Measurements from ENCODE around the gene MYRF. TPM values are rescaled to one million over a fixed set of nuclear protein-coding genes. Genes with fewer than 3 reads are reported as not detected.

Gene MYRF
- total RNA-seq, 1 donor from 2014 or later, result not detected

- H3K27me3 ChIP-seq, result no peaks in the 10 kb centered on the region
- no peaks in the 10 kb centered on the region for H3K9me3 ChIP-seq
- H3K4me3 ChIP-seq, result no peak overlapping the region
- TF ChIP-seq CTCF (IDR thresholded peaks at IDR 0.05), result no peak
- no peak for DNase-seq (ENCODE audit: low spot score in 2 of 2)
- peak overlapping the region; percentile 90 to 92 for H3K27ac ChIP-seq
- intact Hi-C loops (cut with DNase I), result no loop called here
- no peaks in the 10 kb centered on the region for H3K36me3 ChIP-seq
- H3K4me1 ChIP-seq, result peaks cover 2 to 63% of the 10 kb centered on the region in 2 donors
Observed at GRCh38 chr11:61832207-61832606, 79.8 kb downstream of the MYRF start.

GRCh38 chr11:61832754-61833153 lies 80.3 kb downstream of the MYRF start:
- Histone ChIP-seq H3K36me3 (no peaks in the 10 kb centered on the region), H3K27ac (peak overlapping the region; percentile 90 to 92), H3K4me1 (peaks cover 2 to 63% of the 10 kb centered on the region in 2 donors), H3K9me3 (no peaks in the 10 kb centered on the region), H3K4me3 (no peak overlapping the region), H3K27me3 (no peaks in the 10 kb centered on the region)
- intact Hi-C loops (cut with DNase I), result no loop called here
- no peak for TF ChIP-seq CTCF (IDR thresholded peaks at IDR 0.05)
- no peak for DNase-seq (ENCODE audit: low spot score in 2 of 2)

GRCh38 chr11:61833471-61833870 lies 81.0 kb downstream of the MYRF start:
- DNase-seq (ENCODE audit: low spot score in 2 of 2), result no peak
- intact Hi-C loops (cut with DNase I), result no loop called here
- peaks cover 2 to 60% of the 10 kb centered on the region in 2 donors for H3K4me1 ChIP-seq

GRCh38 chr11:61833926-61834277 lies 81.5 kb downstream of the MYRF start:
- Histone ChIP-seq H3K9me3 (no peaks in the 10 kb centered on the region), H3K4me1 (peaks cover 2 to 60% of the 10 kb centered on the region in 2 donors), H3K4me3 (no peak overlapping the region), H3K36me3 (peaks cover 0 to 6% of the 10 kb centered on the region in 2 donors), H3K27ac (peak overlapping the region; percentile 90 to 92), H3K27me3 (no peaks in the 10 kb centered on the region)
- intact Hi-C loops (cut with DNase I), result loop anchor here (1.0 kb wide), 1 partner anchor 57 kb away; the partner anchor contains the start of gene FADS3
- no peak for TF ChIP-seq CTCF (IDR thresholded peaks at IDR 0.05)
- no peak for DNase-seq (ENCODE audit: low spot score in 2 of 2)

More at GRCh38 chr11:61833471-61833870, 81.0 kb downstream of the MYRF start:
- Histone ChIP-seq H3K27me3 (no peaks in the 10 kb centered on the region), H3K4me3 (no peak overlapping the region), H3K36me3 (peaks cover 0 to 2% of the 10 kb centered on the region in 2 donors), H3K9me3 (no peaks in the 10 kb centered on the region), H3K27ac (peak overlapping the region; percentile 90 to 92)
- no peak for TF ChIP-seq CTCF (IDR thresholded peaks at IDR 0.05)

- Histone ChIP-seq H3K9me3 (no peaks in the 10 kb centered on the region), H3K36me3 (peaks cover 0 to 6% of the 10 kb centered on the region in 2 donors), H3K27ac (peak overlapping the region; percentile 90 to 92), H3K4me1 (peaks cover under 1 to 56% of the 10 kb centered on the region in 2 donors), H3K4me3 (no peak overlapping the region), H3K27me3 (no peaks in the 10 kb centered on the region)
- TF ChIP-seq CTCF (IDR thresholded peaks at IDR 0.05), result no peak
- intact Hi-C loops (cut with DNase I), result loop anchor here (1.0 kb wide), 1 partner anchor 57 kb away; the partner anchor contains the start of gene FADS3
- peak in 1 of 2 donors; percentile 84 for DNase-seq (ENCODE audit: low spot score in 2 of 2)
Observed at GRCh38 chr11:61834278-61835048, 82.0 kb downstream of the MYRF start.

All from ascending aorta (tissue), 2 donors.